K562 (cell line): ENCODE measurements around the gene COL8A2. TPM values are rescaled to one million over a fixed set of nuclear protein-coding genes. Genes with fewer than 3 reads are reported as not detected.

ENCODE experiments used
- CC2D1A ChIP-seq: fragments of 450-650 bp; IDR thresholded peaks from 2 replicates; pipeline ENCODE4 v1.6.1; 2017; ENCODE audit warnings: mild to moderate bottlenecking
- CHCHD3 ChIP-seq: fragments of 250-450 bp; sonication (Bioruptor Pico); IDR thresholded peaks from 2 replicates; pipeline ENCODE4 v2.1.2; 2022; ENCODE audit warnings: mild to moderate bottlenecking
- FOXK2 ChIP-seq, 2 experiments: fragments of 450-650 bp; IDR thresholded peaks in 1 of 2; conservative IDR thresholded peaks in 1 of 2; 2 replicates each; pipeline ENCODE4 v1.6.1; 2016; ENCODE audit warnings: low read depth in 2 of 2, mild to moderate bottlenecking in 1 of 2
- FOXP1 ChIP-seq: sonication (generic); formaldehyde crosslinking; IDR thresholded peaks from 2 replicates; pipeline ENCODE4 v1.8.0; 2022; ENCODE audit warnings: mild to moderate bottlenecking, missing genetic modification reagents
- HDAC1 ChIP-seq, 2 experiments: fragments of 450-650 bp; IDR thresholded peaks; 2 replicates each; pipeline ENCODE4 v1.6.1; 2016 to 2017; ENCODE audit warnings: inconsistent platforms in 1 of 2, mild to moderate bottlenecking in 1 of 2, moderate library complexity in 1 of 2
- JUN ChIP-seq, 2 experiments: sonication (generic) in 1 of 2; formaldehyde crosslinking in 1 of 2; IDR thresholded peaks; 2 replicates each; pipeline versions ENCODE4 v1.6.1 to v1.8.0; 2012 to 2022; ENCODE audit warnings: borderline replicate concordance in 2 of 2, mild to moderate bottlenecking in 2 of 2, improper control_type of control experiment in 1 of 2, low read depth in 1 of 2, low read length in 1 of 2, missing genetic modification reagents in 1 of 2
- KLF6 ChIP-seq: fragments of 250-450 bp; sonication (Bioruptor Pico); IDR thresholded peaks from 2 replicates; pipeline ENCODE4 v1.4.0; 2020; ENCODE audit warnings: mild to moderate bottlenecking, moderate library complexity, borderline replicate concordance
- NFYB ChIP-seq: IDR thresholded peaks from 2 replicates; pipeline ENCODE4 v1.6.1; 2011; ENCODE audit warnings: mild to moderate bottlenecking, moderate library complexity; ENCODE audit not compliant: insufficient read length; ENCODE audit errors: extremely low read depth
- RBBP5 ChIP-seq: fragments of 200-600 bp; sonication (generic); IDR thresholded peaks from 2 replicates; pipeline ENCODE4 v1.6.1; 2012; ENCODE audit warnings: borderline replicate concordance, mild to moderate bottlenecking, low read length, control low read depth, inconsistent platforms; ENCODE audit not compliant: insufficient read depth, poor library complexity, severe bottlenecking
- SRSF1 ChIP-seq: fragments of 200-400 bp; formaldehyde crosslinking; IDR thresholded peaks from 2 replicates; pipeline ENCODE4 v1.6.1; 2017; ENCODE audit warnings: mild to moderate bottlenecking, low read depth, low read length, moderate library complexity
- TBP ChIP-seq: optimal IDR thresholded peaks from 2 replicates; pipeline ENCODE3; 2011; ENCODE audit warnings: low read depth, low read length, improper control_type of control experiment
- ZNF239 ChIP-seq: fragments of 250-450 bp; sonication (Bioruptor Pico); IDR thresholded peaks from 2 replicates; pipeline ENCODE4 v1.4.0; 2020; ENCODE audit warnings: mild to moderate bottlenecking
- ZNF561 ChIP-seq: fragments of 450-650 bp; formaldehyde crosslinking; conservative IDR thresholded peaks from 2 replicates; pipeline ENCODE4 v1.4.0; 2020; ENCODE audit warnings: mild to moderate bottlenecking, moderate library complexity
- ZNF699 ChIP-seq: fragments of 250-450 bp; sonication (Bioruptor Pico); IDR thresholded peaks from 2 replicates; pipeline ENCODE4 v1.8.0; 2021; ENCODE audit warnings: mild to moderate bottlenecking, moderate library complexity; ENCODE audit not compliant: insufficient replicate concordance
- polyA plus RNA-seq, 8 experiments: library from polyadenylated mRNA; depleted of rRNA in 4 of 8; stranded (reverse) in 5 of 8; unstranded in 3 of 8; fragments of >200 nt; fragmentation: Nextera tagmentation in 2 of 8; fragmentation: Illumina TruSeq in 1 of 8; extraction: Ambion mirVana in 2 of 8; extraction: Trizol in 1 of 8; gene quantifications; 2 replicates each; pipeline versions ENCODE4 v1.2.1 to v1.2.3, GENCODE V29; 2011 to 2014; ENCODE audit warnings: inconsistent platforms in 1 of 8, missing spikeins in 1 of 8
- total RNA-seq, 7 experiments: library from RNA; depleted of rRNA in 6 of 7; stranded (reverse); fragments of >200 nt in 6 of 7; fragmentation: Illumina TruSeq in 2 of 7; extraction: Trizol in 2 of 7; gene quantifications; 2 replicates each; pipeline versions ENCODE4 v1.2.1 to v1.2.3, GENCODE V29; 2011 to 2021; ENCODE audit warnings: low replicate concordance in 1 of 7
- TF ChIP-seq, protein P1 (sequence below): fragments of 250-450 bp; sonication (Bioruptor Pico); IDR thresholded peaks from 2 replicates; pipeline ENCODE4 v1.5.0; 2021; ENCODE audit warnings: mild to moderate bottlenecking, borderline replicate concordance
- TF ChIP-seq, protein P2 (sequence below): fragments of 450-650 bp; formaldehyde crosslinking; IDR thresholded peaks from 2 replicates; pipeline ENCODE4 v1.4.0; 2022; ENCODE audit warnings: mild to moderate bottlenecking, moderate library complexity
- TF ChIP-seq, protein P3 (sequence below): fragments of 450-650 bp; formaldehyde crosslinking; IDR thresholded peaks from 2 replicates; pipeline ENCODE4 v1.4.0; 2020; ENCODE audit warnings: mild to moderate bottlenecking

COL8A2 gene
- total and polyA plus RNA-seq, 9 of the 15 experiments (the other 6 are each of a cell fraction or from before 2014, with no cell fraction given): 0.03 to 0.14 (median 0.04) TPM; not detected in 5

DNA sequence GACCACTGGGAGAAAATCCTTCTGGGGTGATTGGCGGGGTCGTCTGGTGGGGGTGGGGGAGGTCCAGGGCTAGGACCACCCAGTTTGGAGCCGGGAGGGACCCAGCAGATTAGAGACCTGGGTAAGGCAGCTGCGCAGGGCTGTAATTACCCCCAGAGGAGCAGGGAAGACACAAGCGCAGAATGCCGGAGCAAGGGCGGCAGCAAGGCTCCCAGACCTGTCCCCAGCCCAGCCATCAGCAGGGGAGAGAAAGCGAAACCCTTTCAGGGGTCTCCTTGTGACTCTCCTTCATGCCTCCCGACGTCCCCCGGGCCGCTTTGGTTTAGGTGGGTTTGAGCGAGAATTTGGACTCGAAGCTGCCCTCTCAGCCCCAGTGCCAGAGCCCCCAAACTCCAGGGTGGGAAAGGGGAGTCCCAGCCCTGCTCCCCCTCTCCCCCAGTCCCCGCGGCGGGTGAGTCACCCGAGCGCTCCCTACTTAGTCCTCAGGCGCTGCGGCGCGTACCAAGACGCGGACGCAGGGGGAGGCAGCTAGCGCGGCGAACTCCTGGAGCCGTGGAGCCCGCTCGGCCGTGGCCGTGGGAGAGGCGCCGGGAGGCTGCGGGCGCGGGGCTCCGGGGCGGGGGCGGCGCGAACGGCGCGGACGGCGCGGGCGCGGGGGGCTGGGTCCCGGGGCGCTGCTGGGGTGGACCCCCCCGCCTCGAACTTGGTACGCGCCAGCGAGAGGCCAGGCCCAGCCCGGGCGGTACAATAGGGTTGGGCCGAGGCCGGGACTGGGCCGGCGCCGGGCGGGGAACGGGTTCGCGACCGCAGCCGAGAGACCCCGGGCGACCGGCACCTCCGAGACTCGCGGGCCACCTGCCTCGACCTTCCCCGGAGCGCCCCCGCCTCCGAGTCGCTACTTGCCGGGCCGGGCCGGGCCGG, 30.6 kb upstream of the COL8A2 start, which contains the start of gene MAP7D1 (continued):
- TF ChIP-seq RBBP5 (no peak), CC2D1A (no peak), ZNF699 (CRISPR knock-in tag) (no peak), FOXP1 (CRISPR knock-in tag) (0 out of 2 replicates have a peak, but pooled peaks have one; percentile 4), NFYB (no peak), ZNF561 (CRISPR knock-in tag) (no peak), SRSF1 (0 out of 2 replicates have a peak, but pooled peaks have one; percentile 1), TBP (peak; percentile 94), FOXK2 (conservative IDR thresholded peaks at IDR 0.05 in 1 of 2, IDR thresholded peaks at IDR 0.05 in 1 of 2; ENCODE audit: low read depth in 2 of 2) (peak in 1 of 2 experiments; percentile 94; a peak in 2 of 4 replicates), ZNF239 (CRISPR knock-in tag) (no peak), JUN (IDR thresholded peaks at IDR 0.05; ENCODE audit: borderline replicate concordance, low read depth, low read length) (peak; percentile 82), JUN (CRISPR knock-in tag; IDR thresholded peaks at IDR 0.05; ENCODE audit: borderline replicate concordance) (no peak), CHCHD3 (CRISPR knock-in tag) (peak; percentile 84), HDAC1 (IDR thresholded peaks at IDR 0.05) (0 out of 4 replicates have a peak, but pooled peaks of 1 of the 2 experiments have one; percentile 23), KLF6 (CRISPR knock-in tag) (peak; percentile 25; the same call in 1 of the 2 replicates)
- TF ChIP-seq, protein P1, sequence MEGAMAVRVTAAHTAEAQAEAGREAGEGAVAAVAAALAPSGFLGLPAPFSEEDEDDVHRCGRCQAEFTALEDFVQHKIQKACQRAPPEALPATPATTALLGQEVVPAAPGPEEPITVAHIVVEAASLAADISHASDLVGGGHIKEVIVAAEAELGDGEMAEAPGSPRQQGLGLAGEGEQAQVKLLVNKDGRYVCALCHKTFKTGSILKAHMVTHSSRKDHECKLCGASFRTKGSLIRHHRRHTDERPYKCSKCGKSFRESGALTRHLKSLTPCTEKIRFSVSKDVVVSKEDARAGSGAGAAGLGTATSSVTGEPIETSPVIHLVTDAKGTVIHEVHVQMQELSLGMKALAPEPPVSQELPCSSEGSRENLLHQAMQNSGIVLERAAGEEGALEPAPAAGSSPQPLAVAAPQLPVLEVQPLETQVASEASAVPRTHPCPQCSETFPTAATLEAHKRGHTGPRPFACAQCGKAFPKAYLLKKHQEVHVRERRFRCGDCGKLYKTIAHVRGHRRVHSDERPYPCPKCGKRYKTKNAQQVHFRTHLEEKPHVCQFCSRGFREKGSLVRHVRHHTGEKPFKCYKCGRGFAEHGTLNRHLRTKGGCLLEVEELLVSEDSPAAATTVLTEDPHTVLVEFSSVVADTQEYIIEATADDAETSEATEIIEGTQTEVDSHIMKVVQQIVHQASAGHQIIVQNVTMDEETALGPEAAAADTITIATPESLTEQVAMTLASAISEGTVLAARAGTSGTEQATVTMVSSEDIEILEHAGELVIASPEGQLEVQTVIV (CRISPR knock-in tag): no peak
- TF ChIP-seq, protein P2, sequence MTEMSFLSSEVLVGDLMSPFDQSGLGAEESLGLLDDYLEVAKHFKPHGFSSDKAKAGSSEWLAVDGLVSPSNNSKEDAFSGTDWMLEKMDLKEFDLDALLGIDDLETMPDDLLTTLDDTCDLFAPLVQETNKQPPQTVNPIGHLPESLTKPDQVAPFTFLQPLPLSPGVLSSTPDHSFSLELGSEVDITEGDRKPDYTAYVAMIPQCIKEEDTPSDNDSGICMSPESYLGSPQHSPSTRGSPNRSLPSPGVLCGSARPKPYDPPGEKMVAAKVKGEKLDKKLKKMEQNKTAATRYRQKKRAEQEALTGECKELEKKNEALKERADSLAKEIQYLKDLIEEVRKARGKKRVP (CRISPR knock-in tag): no peak
- TF ChIP-seq, protein P3, sequence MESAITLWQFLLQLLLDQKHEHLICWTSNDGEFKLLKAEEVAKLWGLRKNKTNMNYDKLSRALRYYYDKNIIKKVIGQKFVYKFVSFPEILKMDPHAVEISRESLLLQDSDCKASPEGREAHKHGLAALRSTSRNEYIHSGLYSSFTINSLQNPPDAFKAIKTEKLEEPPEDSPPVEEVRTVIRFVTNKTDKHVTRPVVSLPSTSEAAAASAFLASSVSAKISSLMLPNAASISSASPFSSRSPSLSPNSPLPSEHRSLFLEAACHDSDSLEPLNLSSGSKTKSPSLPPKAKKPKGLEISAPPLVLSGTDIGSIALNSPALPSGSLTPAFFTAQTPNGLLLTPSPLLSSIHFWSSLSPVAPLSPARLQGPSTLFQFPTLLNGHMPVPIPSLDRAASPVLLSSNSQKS (CRISPR knock-in tag): no peak
